RWPE1 (cell line): ENCODE results near the gene TTLL8.
"Not testable (repeated sequence)": the region's sequence is repeated elsewhere in the genome, so short reads cannot be mapped to it uniquely, and the experiment has no call there.

Experiments used
- CTCF ChIA-PET: fragments of 350-600 bp; sonication (Branson Sonifier 250); formaldehyde crosslinking; extraction: SDS; loops from one replicate; lab custom pipeline; 2021; lab: Yijun Ruan, JAX
- POLR2A ChIA-PET: fragments of 400-600 bp; formaldehyde crosslinking; extraction: SDS; loops from one replicate; lab custom pipeline; 2020; ENCODE audit warnings: antibody characterized with exemption; ENCODE audit not compliant: low non-redundant PET; lab: Yijun Ruan, JAX
- DNase-seq: peaks from one replicate; pipeline ENCODE4 v3.0.0; 2012; ENCODE audit warnings: low spot score
- H3K27ac ChIP-seq: fragments of 450-650 bp; 2 replicates; pipeline ENCODE4 v1.5.1; 2017
- CTCF ChIP-seq: fragments of 450-650 bp; conservative IDR thresholded peaks from 2 replicates; pipeline ENCODE4 v1.5.1; 2017; ENCODE audit warnings: low read depth, mild to moderate bottlenecking

TTLL8 gene

GRCh38 chr22:50089231-50089630 is 31.1 kb upstream of the TTLL8 start:
- ChIA-PET POLR2A (no interaction called here), CTCF (no interaction called here)
- TF ChIP-seq CTCF, result no peak
- no peak overlapping the region for H3K27ac ChIP-seq
- DNase-seq, result no peak

DNA sequence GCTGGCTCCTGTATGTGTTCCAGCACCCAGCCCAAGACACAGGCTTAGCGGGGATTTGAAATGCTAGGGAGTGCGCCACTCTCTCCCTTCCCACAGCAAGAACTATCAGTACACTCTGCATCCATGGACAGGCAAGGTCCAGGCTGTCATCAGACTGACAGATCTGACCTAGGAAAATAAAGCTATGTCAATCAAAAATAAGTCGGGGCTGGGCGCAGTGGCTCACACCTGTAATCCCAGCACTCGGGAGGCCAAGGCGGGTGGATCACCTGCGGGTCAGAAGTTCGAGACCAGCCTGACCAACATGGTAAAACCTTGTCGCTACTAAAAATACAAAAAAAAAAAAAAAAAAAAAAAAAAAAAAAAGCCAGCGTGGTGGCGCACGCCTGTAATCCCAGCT is 30.0 kb upstream of the TTLL8 start:
- ChIA-PET POLR2A (no interaction called here), CTCF (no interaction called here)
- TF ChIP-seq CTCF, result no peak
- DNase-seq, result no peak
- H3K27ac ChIP-seq, result no peak overlapping the region

GRCh38 chr22:50087646-50088045 is 29.5 kb upstream of the TTLL8 start:
- ChIA-PET POLR2A (no interaction called here), CTCF (interaction anchor here (0.6 kb wide), 1 partner anchor 61 kb away, joined by 3 read pairs; no protein-coding TSS in a partner anchor)
- DNase-seq, result no peak
- no peak for TF ChIP-seq CTCF
- no peak overlapping the region for H3K27ac ChIP-seq

DNA sequence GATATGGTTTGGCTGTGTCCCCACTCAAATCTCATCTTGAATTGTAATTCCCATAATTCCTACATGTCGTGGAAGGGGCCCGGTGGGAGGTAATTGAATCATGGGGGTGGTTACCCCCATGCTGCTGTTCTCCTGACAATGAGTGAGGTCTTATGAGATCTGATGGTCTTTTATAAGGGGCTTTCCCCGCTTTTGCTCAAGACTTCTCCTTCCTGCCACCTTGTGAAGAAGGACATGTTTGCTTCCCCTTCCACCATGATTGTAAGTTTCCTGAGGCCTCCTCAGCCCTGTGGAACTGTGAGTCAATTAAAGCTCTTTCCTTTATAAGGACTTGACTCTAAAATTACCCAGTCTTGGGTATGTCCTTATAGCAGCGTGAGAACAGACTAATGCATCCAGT is 28.9 kb upstream of the TTLL8 start:
- CTCF ChIA-PET, result interaction anchor here (0.6 kb wide), 1 partner anchor 62 kb away, joined by 3 read pairs; no protein-coding TSS in a partner anchor
- H3K27ac ChIP-seq, POLR2A ChIA-PET, DNase-seq: not testable (repeated sequence)

- no peak for TF ChIP-seq CTCF
- POLR2A ChIA-PET, result no interaction called here
- no peak for DNase-seq
- no peak overlapping the region for H3K27ac ChIP-seq
- CTCF ChIA-PET, result no interaction called here
Observed at GRCh38 chr22:50086526-50086925, 28.4 kb upstream of the TTLL8 start.

DNA sequence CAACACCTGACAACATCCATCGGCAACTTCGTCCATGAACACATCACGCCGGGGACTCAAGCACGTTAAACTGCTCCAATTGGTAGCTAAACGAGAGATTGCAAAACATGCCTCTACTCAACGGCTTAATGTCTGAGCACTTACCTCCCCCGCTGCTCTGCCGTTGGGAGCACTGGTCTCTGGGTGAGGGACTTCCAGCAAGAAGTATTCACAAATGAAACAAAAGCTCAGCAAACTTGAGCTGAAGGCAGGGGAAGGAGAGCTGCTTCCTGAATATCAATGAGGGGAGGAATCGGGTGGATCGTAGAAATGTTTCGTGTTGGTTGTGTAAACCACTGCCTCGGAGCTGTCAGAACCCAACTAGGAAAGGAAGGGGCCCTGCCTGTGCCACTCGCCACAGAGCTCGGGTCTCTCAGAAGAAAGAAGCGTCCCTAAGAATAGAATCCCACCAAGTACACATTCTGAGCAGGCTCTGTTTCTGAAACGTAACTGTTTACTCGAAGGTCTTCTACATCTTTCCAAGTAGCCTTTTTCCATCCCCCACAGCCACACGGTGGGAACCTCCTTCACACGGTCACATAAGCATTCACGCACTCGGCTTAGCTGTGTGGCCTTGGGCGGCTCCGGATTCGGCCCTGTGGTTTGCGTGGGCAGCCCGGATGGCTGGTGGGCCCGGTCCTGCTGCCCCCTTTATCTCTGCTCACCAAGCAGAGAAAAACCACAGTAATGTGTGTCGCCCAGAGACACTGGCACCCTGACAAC is 27.3 kb upstream of the TTLL8 start, which contains the start of gene MLC1:
Gene MLC1, minus strand, starts transcription at position 216 of the 762 bp plus-strand sequence. CDS start 524 bp downstream, outside the sequence.
- no peak for TF ChIP-seq CTCF
- peak within 1 kb of the TSS; percentile 74; the same call in 1 of the 2 replicates for H3K27ac ChIP-seq
- POLR2A ChIA-PET, result no interaction called here
- no peak for DNase-seq
- CTCF ChIA-PET, result no interaction called here

DNA sequence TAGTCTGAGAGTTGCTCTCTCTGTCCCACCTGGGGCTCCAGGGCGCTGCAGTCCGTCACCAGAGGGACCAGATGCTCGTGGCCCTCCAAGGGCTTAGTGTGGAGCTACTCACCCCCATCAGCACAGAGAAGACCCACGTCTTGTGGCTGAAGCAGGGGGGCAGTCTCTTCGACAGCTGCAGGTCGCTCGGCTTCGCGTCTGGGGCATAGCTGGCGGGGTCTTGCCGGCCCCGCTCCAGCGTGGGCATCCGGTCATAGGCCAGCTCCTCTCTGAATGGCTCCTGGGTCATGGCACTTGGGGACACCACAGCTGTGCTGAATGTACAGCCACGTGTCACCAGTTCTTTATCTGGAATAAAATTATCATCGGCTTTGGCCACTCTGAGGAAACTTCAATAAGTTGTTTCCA is 26.5 kb upstream of the TTLL8 start:
- no peak for DNase-seq
- POLR2A ChIA-PET, result no interaction called here
- no peak for TF ChIP-seq CTCF
- 0 out of 2 replicates have a peak overlapping the region, but pooled peaks have one; percentile 74 for H3K27ac ChIP-seq
- CTCF ChIA-PET, result interaction anchor here (0.6 kb wide), 1 partner anchor 352 kb away, joined by 3 read pairs; no protein-coding TSS in a partner anchor
